MV-4-11 (cell line): ENCODE data around the gene C2orf78.

ENCODE experiments used
- DNase-seq: peaks from one replicate; lab custom pipeline; 2025; lab: John Stamatoyannopoulos, UW

Gene C2orf78

DNA sequence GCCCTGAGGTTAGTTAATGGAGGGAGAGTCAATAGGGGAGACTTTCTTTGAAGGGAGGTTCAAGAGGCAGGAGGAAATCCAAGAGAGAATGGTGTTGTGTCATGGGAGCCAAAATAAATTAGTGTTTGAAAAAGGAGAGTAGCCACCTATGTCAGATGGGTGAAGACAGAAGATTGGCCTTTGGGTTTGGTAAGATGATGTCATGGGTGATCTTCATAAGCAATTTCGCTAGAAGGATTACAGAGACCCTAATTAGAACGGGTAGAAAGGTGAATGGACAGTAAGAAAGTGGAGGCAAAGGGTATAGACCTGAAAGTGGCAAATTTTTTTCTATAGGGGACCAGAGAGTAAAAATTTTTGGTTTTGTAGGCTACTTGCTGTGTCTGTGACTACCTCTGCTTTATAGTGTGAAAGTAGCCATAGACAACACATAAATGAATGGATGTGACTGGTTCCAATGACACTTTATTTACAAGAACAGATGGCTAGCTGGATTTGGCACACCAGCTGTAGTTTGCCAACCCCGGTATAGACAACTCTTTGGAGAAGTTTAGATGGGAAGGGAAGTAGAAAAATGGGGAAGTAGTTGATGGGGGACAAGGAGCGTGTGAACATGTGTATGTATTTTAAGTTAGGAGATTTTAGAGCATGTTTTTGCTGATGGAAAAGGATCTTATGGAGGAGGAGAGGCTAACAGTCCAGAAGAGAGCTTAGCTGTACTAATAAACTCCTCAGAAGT lies 54.0 kb downstream of the C2orf78 start:
- DNase-seq, result peak; percentile 80

DNA sequence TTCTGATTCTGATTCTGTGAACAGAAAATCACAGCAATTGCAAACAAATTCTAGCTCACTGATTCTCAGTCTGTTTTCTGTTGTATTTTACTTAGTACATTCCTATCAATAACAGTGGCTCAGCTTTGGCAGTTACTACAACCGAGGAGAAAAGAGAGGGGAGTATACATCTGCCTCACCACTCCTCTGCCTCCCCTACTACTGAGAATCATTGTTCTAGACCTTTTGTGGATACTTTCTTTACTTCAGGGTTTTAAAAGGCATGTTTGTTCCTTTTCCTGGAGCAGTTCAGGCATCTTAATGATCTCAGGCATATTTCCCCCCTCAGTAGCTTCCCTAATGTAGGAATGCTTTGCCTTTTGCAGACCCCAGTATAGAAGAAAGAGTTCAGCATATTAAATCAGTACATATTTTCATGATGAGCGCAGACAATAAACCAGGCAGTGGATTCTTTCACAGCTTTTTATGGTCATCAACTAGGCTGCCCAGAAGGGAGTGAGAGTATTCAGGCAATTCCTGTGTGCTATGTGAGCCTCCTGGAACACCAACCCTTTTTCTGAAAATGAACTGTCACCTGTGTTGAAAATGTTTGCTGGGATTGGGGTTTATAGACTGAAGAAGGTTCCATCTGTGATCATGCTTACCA lies 55.0 kb downstream of the C2orf78 start:
- no peak for DNase-seq

DNA sequence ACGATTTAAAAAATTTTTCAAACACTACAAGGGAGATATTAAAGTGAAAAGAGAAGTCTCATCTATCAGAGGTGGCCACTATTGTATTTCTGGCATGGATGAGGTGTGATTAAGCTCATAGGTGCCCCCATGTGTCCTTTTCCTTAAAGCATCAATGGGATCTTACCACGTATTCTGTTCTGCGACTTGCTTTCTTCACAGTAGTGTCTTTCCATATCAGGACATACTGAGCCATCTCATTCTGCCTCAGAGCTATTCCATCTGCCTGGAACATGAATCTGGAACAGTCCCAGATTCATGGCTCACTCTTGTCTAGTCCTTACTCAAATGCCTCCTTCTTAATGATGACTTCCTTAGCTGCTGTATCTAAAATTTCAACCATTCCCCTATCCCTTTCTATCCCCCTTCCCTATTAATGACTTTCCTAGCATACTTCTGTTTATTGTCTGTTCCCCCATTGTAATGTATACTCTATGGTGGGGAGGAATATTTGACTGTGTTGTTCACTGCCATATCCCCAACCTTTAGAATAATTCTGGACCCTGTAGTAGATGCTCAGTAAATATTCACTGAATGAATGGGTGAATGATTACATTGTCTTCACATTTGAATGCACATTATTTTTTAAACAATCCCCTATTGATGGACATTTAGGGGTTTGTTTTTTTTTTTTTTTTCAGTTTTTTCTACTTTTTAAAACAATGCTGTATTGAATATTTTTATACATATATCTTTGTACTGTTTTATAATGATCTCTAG lies 55.8 kb downstream of the C2orf78 start:
- no peak for DNase-seq

DNA sequence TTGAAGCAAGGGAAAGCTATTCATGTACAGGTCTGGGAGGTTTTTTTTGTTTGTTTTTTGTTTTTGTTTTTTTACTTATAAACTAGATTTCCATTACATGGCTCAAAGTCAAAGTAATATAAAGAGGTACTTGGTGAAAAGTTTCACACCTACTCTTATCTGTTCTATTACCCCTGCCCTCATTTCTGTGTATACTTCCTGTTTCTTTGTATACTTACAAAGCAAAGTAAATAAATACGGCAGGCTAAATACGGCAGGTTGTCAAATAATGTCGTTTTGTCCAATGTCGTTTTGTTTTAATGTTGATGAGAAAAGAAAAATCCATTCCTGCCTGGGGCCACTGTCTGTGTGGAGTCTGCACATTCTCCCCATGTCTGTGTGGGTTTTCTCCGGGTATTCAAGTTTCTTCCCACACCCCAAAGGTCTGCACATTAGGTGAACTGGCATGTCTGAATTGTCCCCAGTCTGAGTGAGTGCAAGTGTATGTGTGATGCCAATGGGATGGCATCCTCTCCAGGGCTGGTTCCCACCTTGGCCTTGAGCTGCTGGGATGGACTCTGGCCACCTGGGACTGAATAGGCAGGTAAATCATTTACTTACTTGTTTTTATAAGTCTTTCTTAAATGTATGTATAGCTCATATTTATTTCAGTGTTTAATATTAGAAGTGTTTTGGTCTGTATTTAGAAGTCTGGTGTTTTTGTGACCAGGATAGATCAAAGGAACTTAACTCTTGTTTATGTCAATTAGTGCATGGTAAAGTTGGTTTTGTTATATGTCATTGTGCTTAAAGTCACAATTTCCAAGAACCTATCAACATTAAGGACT lies 58.1 kb downstream of the C2orf78 start:
- no peak for DNase-seq

DNA sequence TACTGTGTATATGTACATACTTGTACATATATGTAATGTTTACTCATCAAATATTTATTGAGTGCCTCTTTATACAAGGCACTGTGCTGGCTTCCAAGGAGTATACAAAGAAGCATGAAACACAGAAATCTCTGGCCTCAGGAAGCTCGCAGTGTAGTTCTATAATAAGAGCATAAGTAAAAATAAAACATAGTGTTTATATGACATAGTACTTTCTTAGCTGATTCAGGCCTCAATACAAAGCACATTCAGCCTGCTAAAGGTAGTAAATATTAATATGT lies 58.7 kb downstream of the C2orf78 start:
- DNase-seq, result no peak

DNA sequence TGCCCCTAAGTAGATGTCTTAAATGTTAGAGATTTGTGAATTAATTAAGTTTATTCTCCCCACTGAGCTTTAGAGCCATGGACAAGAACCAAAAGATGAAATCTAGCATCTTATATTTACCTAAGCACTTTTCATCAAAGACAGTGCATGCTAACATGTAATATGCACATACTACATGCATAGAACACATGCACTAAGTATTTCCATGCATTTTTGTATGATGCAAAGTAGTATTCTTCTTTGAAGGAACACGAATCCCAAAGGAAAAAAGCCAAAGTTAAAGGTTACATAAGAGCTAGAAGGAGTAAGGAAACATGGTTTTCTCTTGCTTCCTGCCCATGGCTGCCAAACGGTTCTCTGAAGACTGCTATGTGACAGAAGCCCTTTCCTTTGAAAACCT lies 60.1 kb downstream of the C2orf78 start:
- no peak for DNase-seq

DNA sequence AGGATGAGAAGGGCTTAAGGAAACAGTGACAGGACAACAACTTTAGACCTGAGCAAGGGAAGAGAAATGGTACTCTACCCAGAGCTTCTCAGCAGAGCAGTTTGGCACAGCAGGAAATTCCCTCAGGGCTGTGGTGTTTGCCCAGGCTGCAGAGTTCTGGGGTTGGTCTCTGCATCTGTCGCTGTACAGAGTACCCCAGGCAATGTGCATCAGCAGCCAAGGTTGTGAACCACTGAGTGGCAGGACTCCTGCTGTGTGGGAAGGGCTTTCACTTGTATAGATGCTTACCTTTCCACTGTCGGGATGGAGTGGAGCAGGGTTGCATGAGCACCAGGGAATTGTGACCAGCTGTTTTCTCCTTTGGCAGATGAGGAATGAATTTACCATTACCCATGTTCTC lies 66.0 kb downstream of the C2orf78 start:
- no peak for DNase-seq

DNA sequence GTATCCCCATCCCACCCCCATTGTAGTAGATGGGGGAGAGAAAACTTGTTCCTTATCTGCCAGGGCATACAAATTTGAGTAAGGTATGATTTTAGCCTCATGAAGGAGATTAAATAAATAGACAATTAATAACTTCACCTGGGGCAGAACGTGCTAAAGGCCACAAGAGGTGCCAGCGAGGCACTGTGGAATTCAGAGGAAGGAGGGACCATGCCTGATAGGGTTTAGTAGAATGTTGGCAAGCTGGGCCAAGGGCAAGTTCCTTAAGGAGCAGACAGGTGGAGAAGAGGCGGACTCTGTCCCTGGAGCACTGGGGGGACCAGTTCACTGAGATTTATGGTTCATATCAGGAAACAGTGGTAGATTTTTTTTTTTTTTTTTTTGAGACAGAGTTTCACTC lies 67.3 kb downstream of the C2orf78 start:
- no peak for DNase-seq

DNA sequence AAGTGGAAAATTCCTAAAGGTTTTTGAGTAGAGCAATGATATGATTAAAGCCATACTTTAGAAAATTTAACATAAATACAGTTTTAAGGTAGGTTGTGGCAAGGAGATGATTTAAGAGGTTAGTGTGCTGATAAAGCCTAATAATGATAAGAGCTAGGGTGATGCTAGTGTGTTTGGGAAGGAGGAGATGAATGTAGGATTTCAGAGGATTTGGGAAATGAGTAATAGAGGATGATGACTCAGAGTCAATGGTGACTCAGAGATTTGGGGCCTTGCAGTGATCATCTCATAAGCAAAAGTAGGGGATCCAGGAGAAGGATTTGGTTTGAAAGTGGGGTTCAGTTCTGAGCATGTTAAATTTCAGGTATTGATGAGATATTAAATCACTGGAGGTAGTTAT lies 68.0 kb downstream of the C2orf78 start:
- DNase-seq, result no peak

DNA sequence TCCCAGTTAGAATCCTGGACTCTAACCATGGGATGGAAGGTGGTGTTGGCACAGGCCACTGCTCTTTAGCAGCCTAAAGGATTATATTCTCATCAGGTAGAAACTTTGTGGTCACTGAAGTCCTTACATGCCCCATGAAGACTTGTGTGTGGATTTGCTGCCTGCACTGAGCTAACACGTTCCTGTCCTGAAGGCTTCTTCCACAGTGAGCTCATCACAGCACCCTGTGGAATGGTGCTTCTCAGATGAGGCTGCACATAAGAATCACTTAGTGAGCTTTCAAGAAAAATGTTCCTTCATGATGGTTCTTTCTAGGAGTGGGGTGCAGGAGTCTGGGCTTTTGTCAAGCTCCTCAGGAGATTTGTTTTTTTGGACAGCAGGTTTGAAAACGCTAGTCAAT lies 71.5 kb downstream of the C2orf78 start:
- DNase-seq, result no peak

DNA sequence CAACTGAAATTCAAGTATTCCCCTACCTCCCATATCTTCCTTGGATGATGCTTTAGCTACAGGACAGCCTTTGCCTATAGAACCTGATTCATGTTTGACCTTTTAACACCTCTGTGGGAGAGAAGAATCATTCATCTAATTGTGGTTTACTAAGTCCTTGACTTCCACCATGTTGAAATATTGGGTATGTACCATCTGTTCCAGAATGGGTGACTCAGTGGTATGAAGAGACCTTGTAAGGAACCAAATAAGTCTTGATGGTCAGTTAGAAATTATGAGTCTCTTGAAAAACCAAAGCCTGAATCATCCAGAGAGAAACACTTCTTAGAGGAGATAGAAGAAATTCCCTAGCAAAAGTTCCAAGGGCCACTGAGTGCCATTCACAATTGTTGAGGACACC lies 72.2 kb downstream of the C2orf78 start:
- peak; percentile 22 for DNase-seq

DNA sequence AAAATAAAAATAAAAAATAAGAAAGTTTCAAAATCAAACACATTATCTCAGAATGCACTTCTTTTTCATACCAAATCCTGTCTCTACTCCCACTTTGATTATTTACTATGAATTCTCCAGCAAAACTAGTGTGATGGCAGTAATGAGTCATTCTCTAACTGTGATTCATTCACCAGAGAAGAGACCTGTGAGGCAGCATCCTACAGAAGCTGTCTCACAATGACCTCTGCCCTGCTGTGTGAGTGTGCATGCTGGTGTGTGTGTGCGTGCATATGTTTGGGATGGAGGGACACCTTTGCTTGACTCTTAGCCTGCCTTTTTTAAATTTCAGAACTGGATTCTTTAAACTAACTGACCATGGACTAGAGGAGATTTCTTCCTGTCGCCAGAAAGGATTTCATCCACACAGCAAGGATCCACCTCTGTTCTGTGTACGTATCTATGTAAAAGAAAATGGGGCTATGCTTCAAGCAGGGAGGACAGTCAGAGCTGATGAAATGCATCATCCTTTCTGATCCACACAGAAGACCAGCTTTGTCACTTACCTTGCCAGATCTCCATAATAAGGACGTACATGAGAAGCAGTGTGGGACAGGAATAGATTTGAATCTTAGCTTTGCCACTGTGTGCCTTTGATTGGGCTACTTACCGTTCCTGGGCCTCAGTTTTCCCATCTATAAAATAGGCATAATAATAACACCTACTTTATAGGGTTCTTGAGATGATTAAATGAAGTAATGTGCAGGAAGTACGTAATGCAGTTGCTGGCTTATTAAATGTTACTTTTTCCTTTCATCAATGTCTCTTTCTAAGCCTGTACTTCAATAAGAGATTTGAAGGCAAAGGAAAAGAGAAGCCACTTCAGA lies 76.0 kb downstream of the C2orf78 start:
- DNase-seq, result peak; percentile 10

DNA sequence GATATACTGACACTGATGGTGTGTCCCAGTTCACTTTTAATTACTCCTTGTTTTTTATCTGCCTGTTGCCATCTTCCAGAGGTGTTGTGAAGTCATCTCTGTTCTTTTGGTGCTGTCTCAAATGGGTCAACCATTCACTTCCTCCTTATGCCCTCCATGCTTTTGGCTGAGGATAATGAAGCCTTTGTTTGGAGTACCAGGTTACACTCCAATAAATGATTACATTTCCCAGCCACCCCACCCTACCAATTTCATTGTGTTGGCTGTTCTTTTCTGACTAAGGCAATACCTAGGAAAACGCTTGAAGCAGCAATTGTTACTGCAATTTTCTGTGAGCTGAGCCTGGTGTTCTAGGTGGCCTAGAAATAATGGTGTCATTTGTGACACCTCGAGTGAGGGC lies 79.0 kb downstream of the C2orf78 start:
- DNase-seq, result no peak
